Effector memory CD4-positive, alpha-beta T cell (primary cell): ENCODE results near the gene DLG1.
"Not testable (repeated sequence)": the region's sequence is repeated elsewhere in the genome, so short reads cannot be mapped to it uniquely, and the experiment has no call there.

Experiments used
- DNase-seq, 3 donors: peaks; one replicate each; pipeline ENCODE4 v3.0.0-alpha.2; 2020
- H3K27ac ChIP-seq: 2 replicates; pipeline ENCODE4 v1.7.0; 2013; ENCODE audit warnings: mild to moderate bottlenecking, low read length, moderate library complexity; ENCODE audit not compliant: insufficient read depth, poor library complexity, severe bottlenecking
- H3K27me3 ChIP-seq: replicated peaks from 2 replicates; pipeline ENCODE4 v1.7.0; 2013; ENCODE audit warnings: mild to moderate bottlenecking, low read length; ENCODE audit not compliant: insufficient read depth, control insufficient read depth, poor library complexity, severe bottlenecking
- H3K36me3 ChIP-seq: 2 replicates; pipeline ENCODE4 v1.7.0; 2013; ENCODE audit warnings: mild to moderate bottlenecking, low read length, moderate library complexity; ENCODE audit not compliant: control insufficient read depth, insufficient read depth
- H3K4me1 ChIP-seq: 2 replicates; pipeline ENCODE4 v1.7.0; 2013; ENCODE audit warnings: low read length, mild to moderate bottlenecking; ENCODE audit not compliant: control insufficient read depth, insufficient read depth, poor library complexity, severe bottlenecking
- H3K4me3 ChIP-seq: 2 replicates; pipeline ENCODE4 v1.7.0; 2013; ENCODE audit warnings: low read length, low read depth, mild to moderate bottlenecking; ENCODE audit not compliant: insufficient read depth, poor library complexity, severe bottlenecking
- H3K9me3 ChIP-seq: 2 replicates; pipeline ENCODE4 v1.7.0; 2013; ENCODE audit warnings: mild to moderate bottlenecking, low read length, moderate library complexity; ENCODE audit not compliant: control insufficient read depth

The DLG1 gene

GRCh38 chr3:197292648-197293047 is 5.8 kb downstream of the DLG1 start:
- Histone ChIP-seq H3K4me3 (no peak overlapping the region), H3K27ac (no peak overlapping the region), H3K4me1 (no peaks in the 10 kb centered on the region), H3K36me3 (peaks cover 4% of the 10 kb centered on the region), H3K27me3 (no peaks in the 10 kb centered on the region), H3K9me3 (no peaks in the 10 kb centered on the region)
- no peak for DNase-seq

GRCh38 chr3:197292083-197292646 is 6.2 kb downstream of the DLG1 start:
- no peaks in the 10 kb centered on the region for H3K27me3 ChIP-seq
- H3K9me3 ChIP-seq = no peaks in the 10 kb centered on the region
- peaks cover 4% of the 10 kb centered on the region for H3K36me3 ChIP-seq
- no peak for DNase-seq
- H3K4me1 ChIP-seq = no peaks in the 10 kb centered on the region
- H3K4me3 ChIP-seq = no peak overlapping the region
- H3K27ac ChIP-seq = no peak overlapping the region

DNA sequence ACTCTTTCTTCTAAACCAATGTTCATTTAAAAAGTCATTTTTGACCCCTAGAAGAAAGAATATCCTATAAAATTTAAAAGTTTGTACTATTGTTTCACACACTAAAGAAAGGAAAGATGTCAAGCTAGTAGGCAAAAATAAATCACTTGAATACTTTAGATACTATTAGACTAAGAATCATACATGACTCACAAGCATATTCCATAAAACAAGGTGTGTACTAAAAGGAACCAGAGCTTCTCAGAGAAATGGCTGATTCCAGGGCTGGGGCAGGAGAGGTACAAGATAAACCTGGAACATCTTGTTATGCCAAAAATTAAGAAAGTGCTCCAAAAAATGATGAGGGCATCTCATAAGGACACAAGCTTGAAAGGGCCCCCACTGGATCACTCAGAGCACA is 8.7 kb downstream of the DLG1 start:
- Histone ChIP-seq H3K36me3 (peaks cover 4% of the 10 kb centered on the region), H3K4me3 (no peak overlapping the region), H3K27ac (no peak overlapping the region), H3K9me3 (no peaks in the 10 kb centered on the region), H3K4me1 (no peaks in the 10 kb centered on the region), H3K27me3 (no peaks in the 10 kb centered on the region)
- DNase-seq = no peak

DNA sequence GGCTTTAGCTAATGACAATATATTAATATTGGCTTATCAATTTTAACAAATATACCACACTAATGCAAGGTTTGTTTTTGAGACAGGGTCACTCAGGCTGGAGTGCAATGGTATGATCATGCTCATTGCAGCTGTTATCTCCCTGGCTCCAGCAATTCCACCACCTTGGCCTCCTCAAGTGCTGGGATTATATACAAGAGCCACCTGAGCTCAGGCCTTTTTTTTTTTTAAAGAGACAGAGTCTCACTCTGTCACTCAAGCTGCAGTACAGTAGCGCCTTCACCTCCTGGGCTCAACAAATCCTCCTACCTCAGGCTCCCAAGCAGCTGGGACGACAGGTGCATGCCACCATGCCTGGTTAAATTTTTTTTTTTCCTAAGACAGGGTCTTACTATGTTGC is 11.7 kb downstream of the DLG1 start:
- no peak for DNase-seq
- peaks cover 13% of the 10 kb centered on the region for H3K36me3 ChIP-seq

DNA sequence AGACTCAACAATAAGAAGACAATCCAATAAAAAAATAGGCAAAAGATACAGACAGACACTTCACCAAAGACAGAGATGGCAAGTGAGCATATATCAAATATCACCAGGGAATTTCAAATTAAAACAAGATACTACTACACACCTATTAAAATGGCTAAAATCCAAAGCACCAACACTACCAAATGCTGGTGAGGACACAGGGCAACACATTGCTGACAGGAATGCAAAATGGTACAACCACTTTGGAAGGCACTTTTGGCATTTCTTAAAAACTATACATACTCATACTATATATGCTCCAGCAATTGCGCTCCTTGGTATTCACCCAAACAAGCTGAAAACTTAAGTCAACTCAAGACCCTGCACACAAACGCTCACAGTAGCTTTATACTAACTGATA is 12.9 kb downstream of the DLG1 start:
- DNase-seq = no peak
- no peak overlapping the region for H3K4me3 ChIP-seq

More for the DNA sequence above, 11.7 kb downstream of the DLG1 start:
- no peaks in the 10 kb centered on the region for H3K27me3 ChIP-seq
- H3K4me1 ChIP-seq = no peaks in the 10 kb centered on the region
- H3K4me3 ChIP-seq = no peak overlapping the region
- no peaks in the 10 kb centered on the region for H3K9me3 ChIP-seq
- H3K27ac ChIP-seq = no peak overlapping the region

GRCh38 chr3:197283045-197283444 is 15.4 kb downstream of the DLG1 start:
- Histone ChIP-seq H3K4me3 (no peak overlapping the region), H3K27ac (no peak overlapping the region), H3K4me1 (no peaks in the 10 kb centered on the region), H3K36me3 (peaks cover 18% of the 10 kb centered on the region), H3K9me3 (no peaks in the 10 kb centered on the region), H3K27me3 (no peaks in the 10 kb centered on the region)
- no peak for DNase-seq

More for the DNA sequence above, 12.9 kb downstream of the DLG1 start:
- Histone ChIP-seq H3K4me1 (no peaks in the 10 kb centered on the region), H3K27ac (no peak overlapping the region), H3K9me3 (no peaks in the 10 kb centered on the region), H3K36me3 (peaks cover 22% of the 10 kb centered on the region), H3K27me3 (no peaks in the 10 kb centered on the region)

GRCh38 chr3:197281849-197282248 is 16.6 kb downstream of the DLG1 start:
- no peak overlapping the region for H3K27ac ChIP-seq
- H3K4me3 ChIP-seq = no peak overlapping the region
- H3K27me3 ChIP-seq = no peaks in the 10 kb centered on the region
- no peaks in the 10 kb centered on the region for H3K9me3 ChIP-seq
- H3K4me1 ChIP-seq = no peaks in the 10 kb centered on the region
- DNase-seq = no peak
- H3K36me3 ChIP-seq = peaks cover 18% of the 10 kb centered on the region

- peaks cover 18% of the 10 kb centered on the region for H3K36me3 ChIP-seq
- no peaks in the 10 kb centered on the region for H3K9me3 ChIP-seq
These were observed 18.3 kb downstream of the DLG1 start for GRCh38 chr3:197280156-197280555.

GRCh38 chr3:197278933-197279332 is 19.5 kb downstream of the DLG1 start:
- peaks cover 18% of the 10 kb centered on the region for H3K36me3 ChIP-seq
- H3K9me3 ChIP-seq = no peaks in the 10 kb centered on the region
- DNase-seq = no peak
- no peak overlapping the region for H3K27ac ChIP-seq
- no peaks in the 10 kb centered on the region for H3K27me3 ChIP-seq
- H3K4me1 ChIP-seq = no peaks in the 10 kb centered on the region
- no peak overlapping the region for H3K4me3 ChIP-seq

More at GRCh38 chr3:197280156-197280555, 18.3 kb downstream of the DLG1 start:
- Histone ChIP-seq H3K4me1 (no peaks in the 10 kb centered on the region), H3K27ac (no peak overlapping the region), H3K4me3 (no peak overlapping the region), H3K27me3 (no peaks in the 10 kb centered on the region)
- no peak for DNase-seq

DNA sequence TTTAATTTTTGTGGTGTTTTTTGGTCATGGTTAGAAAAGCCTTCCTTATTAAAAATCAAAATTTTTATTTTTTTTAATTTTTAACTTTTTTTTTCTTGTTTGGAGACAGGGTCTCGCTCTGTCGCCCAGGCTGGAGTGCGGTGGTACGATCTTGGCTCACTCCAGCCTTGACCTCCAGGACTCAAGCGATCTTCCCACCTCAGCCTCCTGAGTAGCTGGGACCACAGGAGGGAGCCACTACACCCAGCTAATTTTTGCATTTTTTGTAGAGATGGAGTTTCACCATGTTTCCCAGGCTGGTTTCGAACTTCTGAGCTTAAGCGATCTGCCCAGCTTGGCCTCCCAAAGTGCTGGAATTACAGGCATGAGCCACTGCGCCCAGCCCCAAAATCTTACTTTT is 21.6 kb downstream of the DLG1 start:
- not testable (repeated sequence) for H3K4me3 ChIP-seq, H3K27ac ChIP-seq, H3K4me1 ChIP-seq, H3K36me3 ChIP-seq, H3K27me3 ChIP-seq, DNase-seq, H3K9me3 ChIP-seq
